Measurements from ENCODE around the gene EFCAB9. TPM values are rescaled to one million over a fixed set of nuclear protein-coding genes. Genes with fewer than 3 reads are reported as not detected.

The EFCAB9 gene
- total and polyA plus RNA-seq, 11 donors = not detected

DNA sequence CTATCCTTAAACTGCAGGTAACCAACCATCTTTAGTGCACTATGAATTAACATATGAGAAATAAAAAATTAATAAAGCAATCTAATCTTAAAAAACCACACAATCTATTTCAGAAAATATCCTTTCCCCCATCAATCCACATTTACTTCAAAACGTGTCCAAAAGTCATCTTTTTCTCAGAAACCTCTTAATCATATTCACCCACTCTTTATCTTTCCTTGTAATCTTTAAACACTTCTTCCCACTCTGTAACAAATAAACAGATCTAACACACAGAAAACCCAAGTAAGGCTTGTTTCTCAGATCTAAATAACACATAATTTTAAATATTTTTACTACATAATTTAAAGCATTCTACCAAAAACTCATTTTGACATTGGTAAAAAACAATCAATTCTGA, 44.4 kb downstream of the EFCAB9 start:
- DNase-seq (no peak), ATAC-seq (no peak)
- no peak for TF ChIP-seq POLR2A (IDR thresholded peaks at IDR 0.05)
- TF ChIP-seq, protein P1, sequence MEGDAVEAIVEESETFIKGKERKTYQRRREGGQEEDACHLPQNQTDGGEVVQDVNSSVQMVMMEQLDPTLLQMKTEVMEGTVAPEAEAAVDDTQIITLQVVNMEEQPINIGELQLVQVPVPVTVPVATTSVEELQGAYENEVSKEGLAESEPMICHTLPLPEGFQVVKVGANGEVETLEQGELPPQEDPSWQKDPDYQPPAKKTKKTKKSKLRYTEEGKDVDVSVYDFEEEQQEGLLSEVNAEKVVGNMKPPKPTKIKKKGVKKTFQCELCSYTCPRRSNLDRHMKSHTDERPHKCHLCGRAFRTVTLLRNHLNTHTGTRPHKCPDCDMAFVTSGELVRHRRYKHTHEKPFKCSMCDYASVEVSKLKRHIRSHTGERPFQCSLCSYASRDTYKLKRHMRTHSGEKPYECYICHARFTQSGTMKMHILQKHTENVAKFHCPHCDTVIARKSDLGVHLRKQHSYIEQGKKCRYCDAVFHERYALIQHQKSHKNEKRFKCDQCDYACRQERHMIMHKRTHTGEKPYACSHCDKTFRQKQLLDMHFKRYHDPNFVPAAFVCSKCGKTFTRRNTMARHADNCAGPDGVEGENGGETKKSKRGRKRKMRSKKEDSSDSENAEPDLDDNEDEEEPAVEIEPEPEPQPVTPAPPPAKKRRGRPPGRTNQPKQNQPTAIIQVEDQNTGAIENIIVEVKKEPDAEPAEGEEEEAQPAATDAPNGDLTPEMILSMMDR (IDR thresholded peaks at IDR 0.05) = no peak
- peaks cover 0 to 8% (median 7%) of the 10 kb centered on the region in 9 donors for H3K36me3 ChIP-seq
- intact Hi-C loops (cut with DNase I) = no loop called here
- H3K4me1 ChIP-seq = peaks cover 0 to 35% (median 9%) of the 10 kb centered on the region in 12 donors
- no peaks in the 10 kb centered on the region for H3K9me3 ChIP-seq
- H3K27me3 ChIP-seq = no peaks in the 10 kb centered on the region
- H3K27ac ChIP-seq = no peak overlapping the region
- H3K4me3 ChIP-seq = no peak overlapping the region
- WGBS, 4 donors = 55 to 69% (median 66%) methylated on average over 1 of the region's 1 CpG

DNA sequence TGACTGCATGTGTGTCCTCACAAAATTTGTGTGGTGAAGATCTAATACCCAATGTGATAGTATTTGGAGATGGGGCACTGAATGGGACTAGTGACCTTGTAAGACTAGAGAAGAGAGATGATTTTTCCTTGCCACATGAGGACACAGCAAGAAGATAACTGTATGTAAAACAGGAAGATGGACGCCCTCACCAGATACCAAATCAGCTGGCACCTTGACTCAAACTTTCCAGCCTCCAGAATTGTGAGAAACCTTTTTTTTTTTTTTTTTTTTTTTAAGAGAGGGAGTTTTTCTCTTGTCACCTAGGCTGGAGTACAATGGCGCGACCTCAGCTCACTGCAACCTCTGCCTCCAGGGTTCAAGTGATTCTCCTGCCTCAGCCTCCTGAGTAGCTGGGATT, 49.3 kb downstream of the EFCAB9 start:
- Histone ChIP-seq H3K4me3 (no peak overlapping the region), H3K27ac (no peak overlapping the region), H3K9me3 (no peaks in the 10 kb centered on the region), H3K4me1 (peaks cover 0 to 12% (median 2%) of the 10 kb centered on the region in 12 donors), H3K27me3 (no peaks in the 10 kb centered on the region), H3K36me3 (peaks cover 0 to 2% (median 0%) of the 10 kb centered on the region in 9 donors)
- intact Hi-C loops (cut with DNase I) = no loop called here
- DNase-seq (no peak), ATAC-seq (no peak)
- 92 to 99% (median 96%) methylated on average over 3 of the region's 3 CpGs for WGBS, 4 donors
- TF ChIP-seq, protein P1 (IDR thresholded peaks at IDR 0.05) = no peak
- TF ChIP-seq POLR2A (IDR thresholded peaks at IDR 0.05) = no peak

DNA sequence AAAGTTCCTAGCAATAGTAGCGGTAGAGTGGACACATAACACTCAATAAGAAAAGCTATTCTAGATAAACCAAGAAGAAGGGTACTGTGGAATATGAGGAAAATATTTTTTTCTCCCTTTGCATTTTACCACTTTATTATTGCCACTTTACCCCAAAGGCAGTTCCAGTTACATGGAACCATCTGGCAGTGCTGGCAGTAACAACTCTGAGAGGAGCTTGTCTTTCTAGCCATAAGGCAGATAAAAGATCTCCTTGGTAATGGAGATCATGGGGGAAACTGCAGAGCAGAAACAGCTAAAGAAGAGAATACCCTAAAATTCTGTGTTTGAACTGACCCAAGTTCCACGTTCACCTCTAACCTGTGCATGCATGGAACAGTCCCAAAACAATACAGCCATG, 51.1 kb downstream of the EFCAB9 start:
- H3K4me1 ChIP-seq = peaks cover 0 to 12% (median 0%) of the 10 kb centered on the region in 12 donors
- ATAC-seq = no peak
- H3K9me3 ChIP-seq = peaks cover 0 to 6% (median 0%) of the 10 kb centered on the region in 12 donors
- 67 to 96% (median 88%) methylated on average over 2 of the region's 2 CpGs for WGBS, 4 donors
- DNase-seq = no peak
- H3K4me3 ChIP-seq = no peak overlapping the region
- no peaks in the 10 kb centered on the region for H3K27me3 ChIP-seq
- H3K36me3 ChIP-seq = peaks cover 0 to 4% (median 0%) of the 10 kb centered on the region in 9 donors
- H3K27ac ChIP-seq = no peak overlapping the region
- intact Hi-C loops (cut with DNase I) = no loop called here
- no peak for TF ChIP-seq POLR2A (IDR thresholded peaks at IDR 0.05)
- TF ChIP-seq, protein P1 (IDR thresholded peaks at IDR 0.05) = no peak

DNA sequence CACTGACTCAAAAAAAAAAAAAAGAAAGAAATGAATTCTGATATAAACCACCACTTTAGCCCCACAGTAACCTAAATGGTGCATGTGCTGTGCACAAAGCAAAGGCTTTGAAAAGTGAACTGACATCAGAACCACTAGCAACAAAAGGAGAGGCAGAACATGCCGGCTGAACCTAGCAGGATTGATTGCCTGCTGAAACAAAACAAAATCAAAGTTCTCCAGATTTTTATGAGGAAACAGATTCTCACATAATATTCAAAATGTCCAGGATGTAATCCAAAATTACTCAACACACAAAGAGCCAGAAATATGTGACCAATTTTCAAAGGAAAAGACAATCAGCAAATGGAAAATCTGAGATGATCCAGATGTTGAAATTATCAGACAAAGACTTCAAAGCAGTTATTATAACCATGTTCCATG, 51.7 kb downstream of the EFCAB9 start:
- Histone ChIP-seq H3K36me3 (peaks cover 0 to 8% (median 0%) of the 10 kb centered on the region in 9 donors), H3K4me3 (no peak overlapping the region), H3K27ac (no peak overlapping the region), H3K9me3 (peaks cover 0 to 13% (median 2%) of the 10 kb centered on the region in 12 donors), H3K4me1 (peaks cover 0 to 12% (median 0%) of the 10 kb centered on the region in 12 donors), H3K27me3 (no peaks in the 10 kb centered on the region)
- intact Hi-C loops (cut with DNase I) = no loop called here
- no peak for DNase-seq
- WGBS, 4 donors = 63 to 76% (median 67%) methylated on average over 1 of the region's 1 CpG
- ATAC-seq = no peak
- TF ChIP-seq POLR2A (IDR thresholded peaks at IDR 0.05) = no peak
- TF ChIP-seq, protein P1 (IDR thresholded peaks at IDR 0.05) = no peak

Data from heart left ventricle (tissue), 16 donors.